GM19395 (cell line): ENCODE data around the gene FURIN.
"Not testable (repeated sequence)": the region's sequence is repeated elsewhere in the genome, so short reads cannot be mapped to it uniquely, and the experiment has no call there.

Experiments used
- ATAC-seq: cut with Tn5 transposase; IDR thresholded peaks from one replicate; pipeline ENCODE4 v1.9.1; 2021; ENCODE audit warnings: mild to moderate bottlenecking, moderate library complexity; ENCODE audit not compliant: unreplicated experiment

FURIN gene

GRCh38 chr15:90901175-90902039 is 33.0 kb downstream of the FURIN start:
- ATAC-seq: no peak

GRCh38 chr15:90902040-90902839 is 33.9 kb downstream of the FURIN start:
- peak; percentile 69 for ATAC-seq

GRCh38 chr15:90902840-90903732 is 34.7 kb downstream of the FURIN start, which contains the start of gene MAN2A2:
Gene MAN2A2, plus strand, starts transcription at chr15:90903302. Its CDS starts 906 bp downstream, at chr15:90904208.
- peak; percentile 66 for ATAC-seq

GRCh38 chr15:90903733-90904536 is 35.5 kb downstream of the FURIN start:
- ATAC-seq: no peak

DNA sequence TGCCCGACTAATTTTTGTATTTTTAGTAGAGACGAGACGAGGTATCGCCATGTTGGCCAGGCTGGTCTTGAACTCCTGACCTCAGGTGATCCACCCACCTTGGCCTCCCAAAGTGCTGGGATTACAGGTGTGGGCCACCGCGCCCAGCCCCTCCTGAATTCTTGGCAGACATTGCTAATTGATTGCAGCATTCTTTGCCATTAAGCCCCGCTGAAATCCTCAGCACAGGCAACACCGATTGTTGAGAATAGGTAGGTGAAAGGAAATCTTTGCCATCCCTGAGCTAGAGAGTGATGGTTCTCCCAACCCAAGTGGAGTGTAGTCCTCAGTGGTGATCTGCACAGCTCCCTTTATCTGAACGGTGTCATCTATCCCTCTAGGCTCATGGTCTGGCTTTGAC is 36.4 kb downstream of the FURIN start:
- ATAC-seq: no peak

- ATAC-seq: no peak
Measured at GRCh38 chr15:90905306-90906180, 37.2 kb downstream of the FURIN start.

DNA sequence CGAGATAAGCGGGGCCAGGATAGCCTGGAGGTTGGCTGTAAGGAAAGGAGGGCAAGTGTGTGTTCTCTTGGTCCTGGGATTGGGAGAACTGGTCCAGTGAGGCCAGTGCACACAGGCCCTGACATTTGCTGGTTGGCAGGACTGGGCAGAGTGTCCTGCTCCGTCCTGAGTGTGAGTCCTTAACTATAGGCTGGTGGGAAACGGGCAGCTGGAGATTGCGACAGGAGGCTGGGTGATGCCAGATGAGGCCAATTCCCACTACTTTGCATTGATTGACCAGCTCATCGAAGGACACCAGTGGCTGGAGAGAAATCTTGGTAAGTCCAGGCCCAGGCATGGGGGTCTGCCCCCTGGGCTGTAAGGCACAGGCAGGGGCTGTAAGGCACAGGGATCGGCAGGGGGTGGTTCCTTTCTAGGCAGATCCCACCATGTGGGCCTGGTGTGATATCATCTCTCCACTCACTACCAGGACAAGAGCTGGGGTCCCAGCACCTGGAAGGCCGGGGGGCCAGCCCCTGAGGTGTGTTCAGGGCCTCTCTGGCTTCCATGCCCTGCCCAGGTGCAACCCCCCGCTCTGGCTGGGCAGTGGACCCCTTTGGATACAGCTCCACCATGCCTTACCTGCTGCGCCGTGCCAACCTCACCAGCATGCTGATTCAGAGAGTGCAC is 37.9 kb downstream of the FURIN start:
- no peak for ATAC-seq

DNA sequence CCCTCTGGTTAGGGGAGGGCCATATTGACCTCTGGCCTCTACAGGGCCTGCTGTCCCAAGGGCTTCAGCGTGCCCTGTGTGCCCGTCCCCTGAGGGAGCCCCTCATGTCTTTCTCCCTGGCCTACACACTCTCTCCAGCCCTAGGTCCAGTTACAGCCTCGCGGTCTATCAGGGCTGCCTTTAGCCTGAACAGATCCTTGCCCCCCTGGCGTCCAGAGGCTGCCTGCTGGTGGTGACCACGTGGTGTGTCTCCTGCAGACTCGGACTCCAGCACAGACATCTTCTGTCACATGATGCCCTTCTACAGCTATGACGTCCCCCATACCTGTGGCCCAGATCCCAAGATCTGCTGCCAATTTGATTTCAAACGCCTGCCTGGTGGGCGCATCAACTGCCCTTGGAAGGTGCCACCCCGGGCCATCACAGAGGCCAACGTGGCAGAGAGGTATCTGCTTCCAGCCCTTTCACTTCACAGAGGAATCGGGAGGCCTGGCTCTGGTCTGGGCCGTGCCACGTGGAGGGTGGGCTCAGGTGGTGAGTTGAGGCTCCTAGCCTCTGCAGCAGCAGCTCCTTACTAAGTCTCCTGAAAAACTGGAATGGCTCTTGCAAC is 38.8 kb downstream of the FURIN start:
- no peak for ATAC-seq

DNA sequence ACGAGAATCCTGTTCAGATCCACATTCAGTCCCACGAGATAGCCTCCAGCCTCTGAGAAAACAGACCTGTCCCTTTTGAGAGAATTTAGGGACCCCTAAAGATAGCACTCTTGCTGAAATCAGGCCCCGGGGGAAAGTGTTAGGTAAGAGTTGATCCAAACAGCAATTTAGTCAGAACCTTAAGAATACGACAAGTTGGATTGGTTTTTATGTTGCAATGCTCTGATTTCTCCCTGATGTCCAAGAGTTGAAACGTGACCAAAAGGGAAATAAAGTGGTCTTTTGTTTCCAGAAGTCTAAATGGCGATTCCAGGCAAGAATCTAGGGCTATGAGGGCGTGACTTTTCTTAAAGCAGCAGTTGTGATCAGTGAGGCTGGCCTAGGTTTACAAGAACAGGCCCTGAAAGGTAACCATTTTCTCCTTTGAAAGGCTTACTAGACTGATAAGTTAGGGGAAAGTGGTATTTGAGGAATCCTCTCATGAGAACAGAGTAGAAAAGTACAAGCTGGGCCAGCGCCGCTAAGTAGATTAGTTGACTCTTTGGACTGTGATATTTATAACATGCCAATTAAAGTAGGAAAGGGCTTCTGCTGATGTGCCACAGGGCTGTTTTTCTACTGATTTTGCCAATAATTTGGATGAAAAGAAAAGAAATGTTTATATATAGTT is 39.6 kb downstream of the FURIN start:
- ATAC-seq: no peak

- ATAC-seq: not testable (repeated sequence)
Measured at GRCh38 chr15:90909449-90909848, 41.1 kb downstream of the FURIN start.

DNA sequence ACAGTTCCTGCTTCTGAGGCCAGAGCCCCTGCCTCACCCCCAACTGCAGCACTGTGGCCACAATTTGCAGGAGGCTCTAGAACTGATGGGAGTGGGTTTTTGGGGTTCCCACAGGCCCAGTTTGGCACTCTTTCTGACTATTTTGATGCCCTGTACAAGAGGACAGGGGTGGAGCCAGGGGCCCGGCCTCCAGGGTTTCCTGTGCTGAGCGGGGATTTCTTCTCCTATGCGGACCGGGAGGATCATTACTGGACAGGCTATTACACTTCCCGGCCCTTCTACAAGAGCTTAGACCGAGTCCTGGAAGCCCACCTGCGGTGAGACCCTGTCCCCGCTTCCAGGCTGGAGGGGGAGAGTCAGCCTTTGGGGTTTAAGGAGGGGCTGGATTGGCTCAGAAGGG is 41.6 kb downstream of the FURIN start:
- no peak for ATAC-seq

DNA sequence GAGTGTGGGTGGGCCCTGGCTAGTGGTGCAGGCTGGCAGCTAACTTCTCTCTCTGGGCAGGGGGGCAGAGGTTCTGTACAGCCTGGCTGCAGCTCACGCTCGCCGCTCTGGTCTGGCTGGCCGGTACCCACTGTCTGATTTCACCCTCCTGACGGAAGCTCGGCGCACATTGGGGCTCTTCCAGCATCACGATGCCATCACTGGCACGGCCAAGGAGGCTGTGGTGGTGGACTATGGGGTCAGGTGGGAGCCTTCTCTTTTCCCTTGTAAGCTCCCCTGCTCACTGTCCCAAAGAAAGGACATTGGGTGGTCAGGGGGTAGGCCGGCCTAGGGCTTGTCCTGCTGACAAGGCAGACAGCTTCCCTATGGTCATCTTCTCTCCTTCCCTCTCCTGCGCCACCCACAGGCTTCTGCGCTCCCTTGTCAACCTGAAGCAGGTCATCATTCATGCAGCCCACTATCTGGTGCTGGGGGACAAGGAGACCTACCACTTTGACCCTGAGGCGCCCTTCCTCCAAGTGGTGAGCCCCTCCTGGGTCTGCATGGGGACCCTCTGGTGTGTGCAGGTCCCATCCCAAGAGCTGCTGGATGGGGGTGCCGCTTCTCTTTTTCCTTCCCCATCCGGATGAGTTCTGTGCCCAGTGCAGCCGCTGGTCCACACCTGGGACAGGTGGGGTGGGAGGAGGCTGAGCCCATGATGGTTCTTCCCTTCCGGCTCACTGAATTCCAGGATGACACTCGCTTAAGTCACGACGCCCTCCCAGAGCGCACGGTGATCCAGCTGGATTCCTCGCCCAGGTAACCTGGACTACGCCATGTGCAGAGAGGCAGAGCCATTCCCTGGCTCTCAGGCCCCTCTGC is 42.3 kb downstream of the FURIN start:
- ATAC-seq: no peak

DNA sequence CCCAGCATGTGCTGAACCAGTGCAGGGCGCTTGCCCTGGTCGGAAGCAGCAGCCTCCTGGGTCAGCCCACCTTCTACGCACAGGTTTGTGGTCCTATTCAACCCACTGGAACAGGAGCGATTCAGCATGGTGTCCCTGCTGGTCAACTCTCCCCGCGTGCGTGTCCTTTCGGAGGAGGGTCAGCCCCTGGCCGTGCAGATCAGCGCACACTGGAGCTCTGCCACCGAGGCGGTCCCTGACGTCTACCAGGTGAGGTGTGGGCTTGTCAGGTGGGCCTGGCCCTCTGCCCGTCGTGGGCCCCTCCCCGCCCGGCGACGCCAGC is 42.9 kb downstream of the FURIN start:
- ATAC-seq: no peak

GRCh38 chr15:90911906-90912769 is 43.8 kb downstream of the FURIN start:
- no peak for ATAC-seq

DNA sequence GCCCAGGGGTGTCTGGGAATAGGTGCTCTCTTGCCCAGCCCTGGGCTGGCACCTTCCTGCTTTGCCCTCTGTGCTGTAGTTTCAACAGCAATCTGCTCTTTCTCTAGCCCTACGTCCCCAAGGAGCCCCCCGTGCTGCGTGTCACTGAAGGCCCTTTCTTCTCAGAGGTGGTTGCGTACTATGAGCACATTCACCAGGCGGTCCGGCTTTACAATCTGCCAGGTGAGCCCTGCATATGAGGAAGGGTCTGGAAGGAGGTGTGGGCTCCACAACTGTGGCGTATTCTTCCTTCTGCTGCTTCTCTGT is 44.3 kb downstream of the FURIN start:
- ATAC-seq: no peak

- ATAC-seq: no peak
Measured at GRCh38 chr15:90913398-90913944, 45.1 kb downstream of the FURIN start.
